DMS153 treated with DMSO at 0.1 percent for 48 hours (cell line): ENCODE results near the gene ROPN1.
"Not testable (repeated sequence)": the region's sequence is repeated elsewhere in the genome, so short reads cannot be mapped to it uniquely, and the experiment has no call there.

Experiments used
- DNase-seq: peaks from one replicate; lab custom pipeline; 2025; ENCODE audit not compliant: unreplicated experiment; lab: John Stamatoyannopoulos, UW

Gene ROPN1

DNA sequence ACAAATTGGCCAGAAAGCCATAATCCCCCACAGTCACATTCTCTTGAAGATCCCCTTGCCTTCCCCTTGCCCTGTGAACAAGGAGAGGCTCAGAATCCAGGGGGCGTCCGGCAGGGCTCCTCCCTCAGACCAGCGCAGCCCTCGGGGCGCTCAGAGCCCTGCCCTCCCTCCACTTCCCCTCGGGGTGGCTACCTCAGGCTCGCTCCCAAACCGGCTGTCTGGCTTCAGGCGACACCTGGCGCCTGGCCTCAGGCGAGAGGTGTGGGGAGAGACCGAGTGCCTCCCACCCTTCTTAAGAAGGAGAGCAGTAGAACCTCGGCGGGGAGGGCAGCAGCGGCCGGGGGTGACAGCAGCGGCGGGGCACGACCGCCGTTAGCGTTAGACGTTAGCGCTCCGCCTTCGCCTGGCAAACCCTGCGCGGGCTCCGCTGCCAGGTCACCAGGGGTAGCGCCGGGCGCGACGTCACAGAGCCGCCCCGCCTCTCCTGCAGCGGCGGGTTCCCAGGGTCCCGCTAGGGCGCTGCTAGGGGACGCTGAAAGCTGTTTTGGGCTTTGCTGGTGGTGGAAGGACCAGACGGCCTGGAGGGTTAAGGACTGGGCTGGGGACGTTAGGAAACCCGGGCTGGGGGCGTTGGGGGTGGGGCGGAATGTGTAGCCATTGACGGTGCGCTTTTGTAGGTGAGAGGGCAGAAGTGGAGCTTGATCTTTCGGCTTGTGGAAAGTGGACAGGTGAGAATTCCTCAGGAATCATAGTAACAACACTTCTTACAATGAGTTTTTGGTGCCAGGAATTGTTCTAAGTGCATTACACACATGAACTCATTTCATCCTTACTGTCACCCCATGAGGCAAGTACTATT is at the start of gene ROPN1:
Gene ROPN1, minus strand, starts transcription at position 395 of the 859 bp plus-strand sequence. CDS start 11,643 bp downstream, outside the sequence.
- DNase-seq, result not testable (repeated sequence)

- no peak for DNase-seq
Observed at GRCh38 chr3:124041553-124041952, 49.6 kb upstream of the ROPN1 start.

DNA sequence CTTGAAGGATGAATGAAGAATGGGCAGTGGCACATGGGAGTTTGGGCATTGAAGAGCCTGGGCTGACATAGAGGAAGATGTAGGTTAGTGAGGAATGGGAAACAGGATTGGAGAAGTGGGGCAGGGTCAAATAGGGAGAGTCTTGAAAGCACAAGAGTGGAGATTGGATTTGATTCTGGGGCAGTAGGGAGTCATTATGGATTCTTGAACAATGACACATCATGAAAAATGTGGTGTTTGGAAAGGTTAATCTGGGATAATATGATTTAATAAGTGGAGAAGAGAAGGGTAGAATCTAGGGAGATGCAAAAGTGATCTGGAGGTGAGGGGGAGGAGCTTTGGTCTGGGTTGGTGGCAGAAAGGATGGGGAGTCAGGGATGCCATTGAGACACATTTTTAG is 45.4 kb upstream of the ROPN1 start:
- no peak for DNase-seq

- not testable (repeated sequence) for DNase-seq
Observed at GRCh38 chr3:124036214-124036613, 44.3 kb upstream of the ROPN1 start.

GRCh38 chr3:124035463-124036121 is 43.7 kb upstream of the ROPN1 start:
- DNase-seq, result no peak

DNA sequence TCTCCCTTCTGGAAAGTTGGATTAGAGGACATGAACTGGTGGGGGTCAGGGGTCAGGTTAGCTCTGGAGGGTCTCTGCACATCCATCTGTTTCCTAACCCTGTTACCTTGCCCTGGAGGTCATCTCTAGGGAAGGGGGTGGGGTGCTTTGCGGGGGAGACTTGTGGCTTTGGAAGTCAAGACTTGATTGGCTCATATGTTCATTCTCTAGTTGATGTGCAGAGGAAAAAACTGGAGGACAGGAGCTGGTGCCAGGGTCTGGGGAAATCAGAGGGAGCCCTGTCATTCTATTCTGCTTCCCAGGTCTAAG is 42.9 kb upstream of the ROPN1 start:
- no peak for DNase-seq

DNA sequence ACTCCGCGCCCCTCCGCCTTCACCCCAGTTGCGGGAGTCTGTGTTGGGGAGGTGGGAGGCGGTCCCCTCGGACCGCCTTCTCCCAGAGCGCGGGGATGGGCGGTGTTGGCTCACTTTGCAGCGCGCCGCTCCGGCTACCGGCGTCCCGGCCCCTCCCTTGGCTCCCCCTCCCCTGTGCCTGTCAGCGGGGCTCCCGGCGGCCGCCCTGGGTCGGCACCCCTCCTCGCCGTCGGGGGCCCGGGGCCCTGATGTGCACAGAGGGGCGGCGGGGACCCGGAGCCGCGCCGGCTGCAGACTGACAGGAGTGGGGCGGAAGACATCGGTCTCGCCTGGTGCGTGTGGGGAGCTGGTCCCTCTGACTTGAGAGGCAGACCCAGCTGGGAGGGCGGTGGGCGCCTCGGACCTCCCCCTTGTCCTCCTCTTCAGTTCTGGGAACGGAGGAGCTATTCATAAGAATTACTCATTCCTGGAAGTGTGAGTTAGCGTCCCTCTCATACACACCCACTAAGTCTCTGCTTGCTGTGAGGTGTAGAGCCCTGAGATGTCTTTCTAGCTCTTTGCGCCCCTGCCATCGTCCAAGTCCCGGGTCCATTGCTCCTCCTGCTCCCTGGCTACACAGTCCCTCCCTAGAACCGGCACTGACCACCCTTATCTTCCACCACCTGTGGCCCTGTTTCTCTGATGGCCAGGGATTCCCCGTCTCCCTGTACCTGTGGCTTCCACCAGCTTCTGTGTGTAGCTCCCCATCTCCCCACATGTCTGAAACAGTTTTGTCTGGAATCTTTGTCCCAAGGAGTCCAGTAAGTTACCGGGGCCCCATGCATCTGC is 42.3 kb upstream of the ROPN1 start:
- DNase-seq, result no peak

DNA sequence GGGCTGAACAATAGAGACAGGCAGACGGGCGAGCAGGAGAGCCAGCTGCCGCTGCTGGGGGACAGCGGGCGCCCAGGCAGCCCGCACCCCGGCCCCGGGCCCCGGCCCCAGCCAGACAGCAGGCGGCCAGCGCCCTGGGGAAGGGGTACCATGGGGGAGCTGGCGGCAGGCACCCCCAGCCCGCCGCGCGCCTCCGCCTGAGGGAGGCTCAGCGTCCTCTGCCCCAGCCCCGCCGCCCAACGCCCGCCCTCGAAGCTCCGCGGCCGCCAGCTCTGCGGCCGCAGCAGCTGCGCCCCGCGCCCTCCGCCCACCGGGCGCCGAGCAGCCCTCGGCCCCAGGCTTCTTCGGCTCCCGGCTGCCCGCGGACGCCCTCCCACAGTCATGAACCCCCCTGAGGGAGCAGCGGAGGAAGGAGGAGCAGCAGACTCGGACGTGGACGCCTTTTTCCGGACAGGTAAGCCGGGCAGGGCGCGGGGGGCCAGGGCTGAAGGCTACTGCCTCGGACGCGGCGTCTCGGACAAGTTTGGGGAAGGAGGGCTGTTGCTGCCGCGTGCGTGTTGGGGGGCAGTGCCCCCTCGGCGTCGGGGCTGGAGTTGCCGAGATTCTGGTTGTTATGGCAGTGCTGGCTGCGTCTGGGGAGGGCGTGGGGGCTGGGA is 41.6 kb upstream of the ROPN1 start, which contains the start of gene KALRN:
Gene KALRN, plus strand, starts transcription at position 10 of the 656 bp plus-strand sequence.
- no peak for DNase-seq

- DNase-seq, result peak; percentile 82
Observed at GRCh38 chr3:124032881-124033359, 41.0 kb upstream of the ROPN1 start.

GRCh38 chr3:124032311-124032880 is 40.5 kb upstream of the ROPN1 start:
- DNase-seq, result peak; percentile 52

DNA sequence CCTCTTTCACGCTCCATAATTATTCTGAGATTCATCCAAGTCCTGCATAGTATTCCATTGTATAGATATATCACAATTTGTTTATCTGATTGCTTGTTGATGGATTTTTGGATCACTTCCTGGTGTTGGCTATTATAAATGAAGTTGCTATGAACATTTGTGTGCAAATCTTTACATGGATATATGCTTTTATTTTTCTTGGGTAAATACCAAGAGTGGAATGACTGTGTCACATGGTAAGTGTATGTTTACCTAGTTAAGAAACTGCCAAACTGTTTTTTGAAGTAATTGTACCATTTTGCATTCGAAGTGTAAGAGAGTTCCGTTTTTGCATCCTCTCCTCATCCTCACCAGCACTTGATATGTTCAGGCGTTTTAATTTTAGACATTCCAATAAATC is 34.6 kb upstream of the ROPN1 start:
- DNase-seq, result no peak

GRCh38 chr3:124023531-124023930 is 31.6 kb upstream of the ROPN1 start:
- DNase-seq, result not testable (repeated sequence)

GRCh38 chr3:124019291-124019690 is 27.4 kb upstream of the ROPN1 start:
- no peak for DNase-seq

GRCh38 chr3:124017502-124017901 is 25.6 kb upstream of the ROPN1 start:
- peak; percentile 25 for DNase-seq

DNA sequence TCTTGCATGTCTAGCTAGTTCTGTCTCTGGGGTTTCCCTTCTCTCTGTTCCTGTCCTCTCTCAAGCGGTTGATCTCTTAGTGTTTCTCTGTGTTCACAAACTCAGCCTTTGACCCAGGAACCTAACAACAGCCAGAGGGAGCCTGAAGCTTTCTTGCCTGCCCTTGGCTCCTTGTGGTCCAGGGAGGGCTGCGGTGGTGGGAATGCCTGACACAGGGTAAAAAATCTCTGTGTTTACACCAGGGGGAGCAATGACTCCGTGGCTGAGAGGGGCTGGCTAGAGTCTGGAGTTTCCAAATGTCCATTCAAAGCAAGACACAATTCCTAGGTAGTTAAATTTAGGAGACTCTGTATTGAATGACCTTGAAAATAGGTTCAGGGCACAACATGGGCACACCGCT is 24.6 kb upstream of the ROPN1 start:
- DNase-seq, result not testable (repeated sequence)

GRCh38 chr3:124014366-124014942 is 22.5 kb upstream of the ROPN1 start:
- no peak for DNase-seq

GRCh38 chr3:124008321-124008720 is 16.4 kb upstream of the ROPN1 start:
- not testable (repeated sequence) for DNase-seq

DNA sequence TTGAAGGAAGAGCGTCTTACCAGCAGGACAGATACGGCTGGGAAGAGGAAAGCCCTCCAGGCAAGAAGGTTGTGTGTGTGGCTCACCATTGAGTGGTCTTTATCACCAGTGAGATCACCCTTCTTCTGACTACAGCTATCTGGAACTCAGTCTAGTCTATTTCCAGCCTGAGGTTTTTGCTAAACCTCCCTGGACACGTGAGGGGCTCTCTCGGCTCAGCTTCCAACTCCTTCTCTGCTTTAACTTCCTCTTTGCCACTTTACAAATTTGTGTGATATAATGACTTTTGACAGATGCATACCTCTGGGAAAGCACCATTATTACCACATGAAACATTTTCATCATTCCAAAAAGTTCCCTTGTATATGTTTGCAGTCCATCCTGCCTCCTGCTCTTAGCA is 15.3 kb upstream of the ROPN1 start:
- no peak for DNase-seq

- not testable (repeated sequence) for DNase-seq
Observed at GRCh38 chr3:124002405-124003079, 10.6 kb upstream of the ROPN1 start.

DNA sequence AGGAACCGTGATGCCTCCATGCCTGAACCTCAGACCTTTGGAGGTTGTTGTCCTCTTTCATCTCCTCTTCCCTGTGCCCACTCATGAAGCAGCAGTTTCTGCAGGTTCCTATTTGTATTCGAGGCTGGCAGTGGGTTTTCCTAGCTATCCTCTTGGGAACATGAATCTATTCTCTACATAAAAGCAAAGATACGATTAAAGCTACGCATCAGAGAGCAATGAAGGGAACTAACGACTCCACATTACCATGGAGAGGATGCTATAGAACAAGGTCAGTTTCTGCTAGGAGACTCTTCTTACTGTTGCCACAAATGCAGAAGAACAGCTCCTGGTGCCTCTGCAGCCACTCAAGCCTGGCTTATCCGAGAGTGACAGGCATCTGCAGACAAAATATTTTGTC is 9.4 kb upstream of the ROPN1 start:
- not testable (repeated sequence) for DNase-seq
